NCI-H82 treated with DMSO at 0.1 percent for 48 hours (cell line): Measurements from ENCODE around the gene FGD5.

Experiments used
- DNase-seq: peaks from one replicate; lab custom pipeline; 2025; ENCODE audit not compliant: unreplicated experiment; lab: John Stamatoyannopoulos, UW

FGD5 gene

GRCh38 chr3:14818804-14819500, at the start of gene FGD5:
TSS of gene FGD5 (plus strand) at chr3:14818962. CDS start at chr3:14819072, 110 bp downstream.
- no peak for DNase-seq

DNA sequence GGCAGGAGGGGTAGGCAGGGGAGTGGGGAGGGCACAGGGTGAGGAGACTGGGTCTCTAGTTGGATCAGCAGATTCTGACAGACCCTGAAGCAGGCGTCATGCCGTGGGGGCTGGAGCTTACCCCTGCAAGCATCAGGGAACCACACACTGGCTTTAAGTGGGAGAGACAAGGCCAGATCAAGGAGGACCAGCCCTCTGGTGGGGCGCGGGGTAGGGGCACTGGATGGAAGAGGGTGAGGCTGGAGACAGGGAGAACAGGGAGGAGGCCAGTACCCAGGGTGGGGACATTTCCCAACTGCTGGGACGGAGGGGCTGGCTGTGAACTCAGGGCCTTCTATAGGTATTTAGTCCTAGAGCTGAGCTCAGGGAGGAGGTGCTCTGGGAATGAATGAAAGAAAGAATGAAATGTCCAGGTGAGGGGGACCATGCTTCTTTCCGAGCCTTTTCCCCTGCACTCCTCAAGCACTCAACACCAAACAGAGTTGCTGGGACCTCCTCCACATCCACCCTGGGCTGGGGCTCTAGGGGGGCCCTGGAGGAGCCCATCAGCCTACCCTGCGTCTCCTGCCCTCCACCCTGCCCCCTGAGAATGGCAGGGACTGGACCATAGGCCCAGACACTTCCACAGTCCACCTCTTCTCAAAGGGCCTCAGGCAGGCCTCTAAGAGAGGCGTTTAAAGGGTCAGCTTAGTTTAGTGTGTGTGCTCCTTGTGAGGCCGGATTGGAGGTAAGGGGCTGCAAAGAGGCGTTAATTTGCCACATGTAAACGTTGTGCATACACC, 49.0 kb upstream of the FGD5 start:
- DNase-seq: no peak

DNA sequence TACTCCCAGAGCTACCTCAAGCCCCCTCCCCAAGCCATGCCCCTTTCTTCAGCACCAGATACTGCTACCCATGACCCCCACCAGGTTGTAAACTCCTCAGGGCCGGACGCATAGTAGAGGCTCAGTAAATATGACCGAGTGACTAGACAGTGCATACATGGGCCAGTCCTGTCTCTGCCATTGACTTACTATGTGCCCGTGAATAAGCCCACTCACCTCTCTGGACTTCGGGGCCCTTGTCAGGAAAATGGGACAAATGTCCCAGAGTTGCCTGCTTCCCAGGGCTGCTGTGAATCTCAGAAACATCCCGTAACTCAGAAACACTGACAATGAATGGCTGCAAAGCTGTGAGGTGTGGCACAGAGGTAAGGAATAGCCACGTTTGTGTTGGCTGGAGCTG, 48.2 kb upstream of the FGD5 start:
- no peak for DNase-seq

- DNase-seq: no peak
Measured at GRCh38 chr3:14771593-14772497, 46.9 kb upstream of the FGD5 start.

DNA sequence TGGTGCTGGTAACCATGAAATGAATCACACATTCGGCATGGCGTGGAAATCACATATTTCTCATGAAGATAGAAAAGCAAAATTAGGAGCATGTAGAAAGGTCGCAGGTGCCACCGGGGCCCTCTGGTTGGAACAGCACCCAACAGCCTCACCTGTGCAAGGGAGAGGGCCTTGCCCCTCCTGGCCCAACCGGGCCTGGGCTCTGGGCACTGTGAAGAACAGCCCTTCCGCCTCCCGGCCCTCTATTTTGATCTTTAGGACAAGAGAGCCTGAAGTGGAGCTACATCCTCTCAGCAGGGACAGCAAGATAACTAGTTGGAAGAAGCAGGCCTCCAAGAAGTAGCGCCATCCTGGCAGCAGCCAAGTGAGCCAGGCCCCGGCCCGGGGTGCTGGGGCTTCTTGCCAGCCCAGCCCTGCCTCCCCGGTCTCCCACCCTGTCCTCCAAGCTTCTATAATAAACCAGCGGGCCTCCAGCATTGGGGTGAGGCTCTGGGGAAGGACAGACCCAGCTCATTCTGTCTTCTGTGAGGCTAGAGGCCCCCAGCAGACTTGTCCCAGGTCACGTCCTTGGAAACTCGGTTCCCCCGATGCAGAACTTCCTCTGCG, 46.1 kb upstream of the FGD5 start:
- DNase-seq: no peak

GRCh38 chr3:14773281-14773680, 45.5 kb upstream of the FGD5 start:
- DNase-seq: no peak

DNA sequence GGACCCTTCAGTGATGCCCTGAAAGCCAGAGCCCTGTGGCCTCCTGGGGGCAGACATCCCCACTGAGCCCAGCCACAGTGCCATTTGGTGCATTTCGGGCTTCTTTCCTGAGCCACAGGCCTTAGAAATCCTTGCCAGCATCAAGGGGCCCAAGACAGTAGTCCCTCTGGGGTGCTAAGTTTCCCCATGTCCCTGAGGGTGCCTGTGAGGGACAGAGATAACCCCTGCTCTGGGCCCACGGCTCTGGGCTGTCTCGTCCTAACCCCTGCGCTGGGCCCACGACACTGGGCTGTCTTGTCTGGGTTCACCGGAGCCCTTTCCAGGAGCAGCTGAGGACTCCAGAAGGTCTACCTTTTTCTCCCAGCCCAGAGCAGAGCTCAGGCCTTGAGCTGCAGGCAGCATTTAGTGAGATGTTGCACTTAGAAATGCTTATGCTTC, 45.1 kb upstream of the FGD5 start:
- no peak for DNase-seq

DNA sequence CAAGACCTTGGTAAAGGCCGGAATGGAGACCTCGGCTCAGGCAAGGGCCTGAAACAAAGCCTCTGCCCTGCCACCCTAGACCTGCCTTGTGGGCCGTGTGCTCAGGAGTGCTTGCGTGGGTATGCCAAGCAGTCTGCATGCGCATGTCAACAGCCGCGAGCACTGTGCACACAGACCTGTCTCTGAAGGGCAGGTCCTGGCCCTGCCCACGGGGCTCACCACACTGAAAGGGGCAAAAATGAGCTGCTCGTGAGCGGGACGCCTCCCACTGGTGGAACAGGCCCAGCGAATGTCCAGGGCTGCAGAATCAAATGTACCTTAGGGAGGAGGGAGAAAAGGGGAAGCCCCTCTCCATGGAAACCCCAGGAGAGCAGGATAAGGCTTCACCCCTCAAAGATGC, 44.3 kb upstream of the FGD5 start:
- DNase-seq: no peak

GRCh38 chr3:14775011-14775410, 43.8 kb upstream of the FGD5 start:
- no peak for DNase-seq

GRCh38 chr3:14775563-14775962, 43.2 kb upstream of the FGD5 start:
- DNase-seq: no peak

- no peak for DNase-seq
Measured at GRCh38 chr3:14779069-14779685, 39.6 kb upstream of the FGD5 start.

- DNase-seq: peak; percentile 31
Measured at GRCh38 chr3:14780927-14781507, 37.7 kb upstream of the FGD5 start.

GRCh38 chr3:14783480-14784086, 35.2 kb upstream of the FGD5 start:
- no peak for DNase-seq

DNA sequence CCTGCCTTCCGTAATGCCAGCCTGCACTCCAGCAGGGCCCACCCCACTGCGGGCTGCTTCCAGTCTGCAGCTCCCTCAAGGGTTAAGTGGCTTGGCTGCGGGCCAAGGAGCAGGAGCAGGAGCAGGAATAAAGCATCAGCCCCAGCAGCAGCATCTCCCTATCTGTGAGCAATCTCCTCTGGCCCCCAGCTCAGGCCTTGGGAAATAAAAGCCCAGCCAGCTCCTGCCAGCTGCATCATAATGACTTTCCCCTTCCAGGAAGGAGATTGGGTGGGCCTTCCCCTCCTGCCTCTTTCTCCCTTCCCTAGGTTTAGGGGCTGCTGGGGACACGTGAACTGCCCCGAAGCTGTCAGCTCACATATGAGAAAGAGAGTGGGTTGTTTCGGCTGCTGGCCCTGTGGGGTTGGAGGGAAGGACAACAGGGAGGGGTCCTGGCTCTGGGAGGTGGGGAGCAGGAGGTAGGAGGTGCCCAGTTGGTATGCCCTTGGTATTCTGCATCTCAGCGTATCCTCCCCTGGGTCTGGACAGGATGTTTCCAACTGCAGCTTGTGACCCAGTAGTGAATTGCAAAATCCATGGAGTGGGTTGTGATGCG, 34.6 kb upstream of the FGD5 start:
- no peak for DNase-seq

GRCh38 chr3:14785207-14786155, 33.3 kb upstream of the FGD5 start:
- DNase-seq: no peak

GRCh38 chr3:14786369-14786768, 32.4 kb upstream of the FGD5 start:
- DNase-seq: no peak

GRCh38 chr3:14787630-14788029, 31.1 kb upstream of the FGD5 start:
- no peak for DNase-seq

- DNase-seq: no peak
Measured at GRCh38 chr3:14788644-14789043, 30.1 kb upstream of the FGD5 start.
